HG03045 (cell line): Measurements from ENCODE around the gene LPP.

Source experiments
- ATAC-seq: cut with Tn5 transposase; IDR thresholded peaks from one replicate; pipeline ENCODE4 v1.9.1; 2021; ENCODE audit warnings: mild to moderate bottlenecking, moderate library complexity; ENCODE audit not compliant: unreplicated experiment

The LPP gene

DNA sequence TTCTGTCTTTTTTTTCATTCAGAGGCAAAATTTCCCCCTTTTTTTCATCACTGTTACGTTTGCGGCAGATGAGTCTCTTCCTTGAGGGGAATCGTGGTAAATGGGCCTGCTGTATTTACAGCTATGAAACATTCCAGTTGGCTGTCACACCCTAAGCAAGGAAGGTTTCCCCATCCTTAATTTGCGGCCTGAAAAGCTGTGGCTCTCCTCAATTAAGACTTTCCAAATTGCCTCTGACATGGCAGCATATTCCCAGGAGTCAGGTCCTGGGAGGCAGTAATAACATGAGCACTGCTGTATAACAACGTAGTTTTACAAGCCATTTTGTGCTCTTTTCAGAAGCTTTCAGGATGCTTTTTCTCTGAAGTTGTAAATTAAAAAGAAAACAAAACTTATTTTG is 420.9 kb downstream of the LPP start:
- ATAC-seq: no peak

DNA sequence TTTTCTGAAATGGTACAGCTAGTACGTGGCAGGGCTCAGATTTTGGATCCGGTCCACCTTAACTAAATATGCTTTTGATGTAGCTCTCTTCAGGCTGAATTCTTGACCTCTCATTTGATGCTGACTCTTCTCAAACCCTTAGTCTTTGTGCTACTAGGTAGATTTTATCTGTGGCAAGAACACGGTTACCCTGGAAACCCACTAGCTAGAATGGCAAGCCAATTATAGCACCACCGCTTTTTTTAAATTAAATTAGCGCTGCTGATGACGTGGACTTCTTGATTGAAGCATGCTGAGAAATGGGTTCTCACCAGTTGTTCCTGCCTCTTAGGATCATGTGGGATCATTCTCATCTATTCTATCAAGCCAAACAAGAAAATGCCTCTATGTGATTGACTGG is 421.5 kb downstream of the LPP start:
- ATAC-seq: no peak

DNA sequence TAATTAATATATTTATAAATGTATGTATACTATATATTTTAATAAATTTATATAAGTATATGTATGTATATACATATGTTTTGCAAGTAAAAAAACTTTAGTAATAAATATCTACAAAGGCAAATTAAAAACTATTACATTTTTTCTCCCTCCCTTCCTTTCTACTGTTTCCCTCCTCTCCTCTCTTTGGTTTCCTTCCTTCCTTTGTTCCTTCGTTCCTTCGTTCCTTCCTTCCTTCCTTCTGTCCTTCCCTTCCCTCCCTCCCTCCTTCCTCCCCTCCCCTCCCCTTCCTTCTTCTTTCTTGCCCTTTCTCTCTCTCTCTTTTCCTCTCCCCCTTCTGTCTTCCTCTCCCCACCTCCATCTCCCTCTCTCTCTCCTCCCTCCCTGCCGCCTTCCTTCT is 423.6 kb downstream of the LPP start:
- ATAC-seq: no peak

DNA sequence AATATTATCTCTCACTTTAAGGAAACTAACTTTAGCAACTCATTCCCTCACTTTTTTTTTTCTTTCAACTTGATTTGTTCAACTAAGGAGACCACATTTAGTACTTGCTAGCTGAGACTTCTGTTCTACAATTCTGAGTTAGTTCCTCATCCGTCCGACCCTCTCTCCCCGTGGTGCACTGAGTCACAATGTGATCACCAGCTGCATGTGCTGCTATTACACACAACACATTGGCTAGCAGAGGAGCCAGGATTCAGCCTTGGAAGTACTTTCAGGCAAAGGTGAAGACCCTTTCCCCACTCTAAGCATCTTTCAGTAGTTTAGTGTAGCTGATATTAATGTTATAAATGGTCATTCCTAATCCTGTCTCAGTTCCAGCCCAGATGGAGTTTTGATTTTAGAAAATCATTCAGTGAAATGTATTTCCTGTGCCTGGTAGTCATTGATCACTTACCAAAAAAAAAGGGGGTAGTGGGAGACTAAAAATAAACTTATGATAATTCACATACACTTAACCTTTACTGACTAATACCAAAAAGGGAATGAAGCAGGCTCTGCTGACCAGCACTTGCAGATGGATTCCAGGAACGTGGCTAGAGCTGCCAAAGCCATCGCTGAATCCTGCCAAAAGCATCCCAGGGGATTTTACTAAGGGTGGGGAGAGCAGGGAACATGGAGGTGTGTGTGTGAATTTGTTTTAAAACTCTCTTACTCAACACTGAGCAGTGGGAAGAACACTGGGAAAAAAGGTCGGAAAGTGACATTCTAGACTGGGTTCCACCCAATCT is 424.8 kb downstream of the LPP start:
- no peak for ATAC-seq

DNA sequence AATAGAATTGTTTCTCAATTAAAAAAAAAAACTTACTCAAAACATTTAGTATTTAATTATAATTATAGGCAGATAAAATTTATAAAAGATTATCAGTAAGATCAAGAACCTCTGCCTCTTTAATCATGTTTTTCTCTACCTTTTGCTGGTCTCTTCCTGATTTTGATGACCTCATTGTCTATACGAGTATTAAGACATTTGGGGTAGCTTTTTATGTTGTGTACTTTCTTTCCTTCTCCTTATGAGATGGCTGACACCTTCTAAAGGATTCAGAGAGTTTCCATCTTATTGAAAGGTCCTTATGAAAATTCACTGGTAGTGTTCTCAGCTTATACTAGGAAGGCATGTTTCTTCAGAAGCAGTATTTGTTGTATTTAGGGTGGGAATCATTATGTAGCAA is 426.3 kb downstream of the LPP start:
- no peak for ATAC-seq

DNA sequence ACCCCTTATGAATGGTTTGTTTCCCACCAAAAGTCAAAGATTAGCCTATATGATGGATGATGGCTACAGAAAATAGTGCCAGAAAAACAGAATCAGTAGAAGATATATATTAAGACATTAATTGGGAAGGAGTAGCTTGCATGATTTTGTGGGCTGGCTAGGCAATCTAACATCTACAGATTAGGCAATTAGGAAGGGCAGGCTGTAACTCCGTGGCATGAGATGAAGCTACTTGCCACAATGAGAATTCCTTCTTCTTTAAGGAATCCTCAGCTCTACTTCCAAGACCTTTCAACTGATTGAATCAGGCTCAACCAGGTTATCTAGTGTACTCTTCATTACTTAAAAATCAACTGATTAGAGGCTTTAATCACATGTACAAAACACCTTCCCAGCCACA is 426.7 kb downstream of the LPP start:
- ATAC-seq: no peak

DNA sequence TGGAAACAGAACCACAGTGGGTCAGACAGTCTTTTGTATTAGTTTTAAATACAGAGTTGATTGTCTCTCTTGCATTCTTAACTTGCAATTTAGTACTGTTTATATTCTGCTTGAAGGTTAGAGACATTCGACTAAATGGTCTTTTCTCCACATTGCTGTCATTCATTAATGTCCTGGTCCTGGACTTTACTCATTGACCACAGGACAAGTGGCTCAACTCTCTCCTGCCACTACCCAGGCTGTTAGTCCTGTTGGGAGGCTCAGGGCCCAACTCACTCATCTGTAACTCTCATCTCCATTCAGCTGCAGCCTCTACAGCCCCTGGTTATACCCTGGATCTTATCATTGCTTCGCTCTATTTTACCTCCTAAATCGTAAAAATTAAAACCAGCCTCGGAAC is 427.4 kb downstream of the LPP start:
- no peak for ATAC-seq

DNA sequence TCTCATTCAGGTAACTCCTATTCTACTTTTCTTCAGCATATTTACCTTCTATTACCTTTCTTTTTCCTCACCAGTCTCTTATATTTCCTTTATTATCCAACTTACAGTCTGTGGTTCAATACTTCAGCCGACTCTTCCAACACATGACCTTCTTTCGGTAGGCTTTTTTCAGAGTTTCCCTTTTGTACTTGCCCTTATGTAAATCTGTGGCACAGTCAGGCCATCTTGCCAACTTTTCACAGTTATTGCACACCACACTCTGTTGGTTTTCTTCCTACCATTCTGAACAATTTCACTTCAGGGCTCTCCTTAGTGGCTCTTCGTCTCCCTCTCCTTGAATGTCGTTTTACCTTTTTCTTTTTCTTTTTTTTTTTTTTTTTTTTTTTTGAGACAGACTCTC is 427.8 kb downstream of the LPP start:
- ATAC-seq: no peak

DNA sequence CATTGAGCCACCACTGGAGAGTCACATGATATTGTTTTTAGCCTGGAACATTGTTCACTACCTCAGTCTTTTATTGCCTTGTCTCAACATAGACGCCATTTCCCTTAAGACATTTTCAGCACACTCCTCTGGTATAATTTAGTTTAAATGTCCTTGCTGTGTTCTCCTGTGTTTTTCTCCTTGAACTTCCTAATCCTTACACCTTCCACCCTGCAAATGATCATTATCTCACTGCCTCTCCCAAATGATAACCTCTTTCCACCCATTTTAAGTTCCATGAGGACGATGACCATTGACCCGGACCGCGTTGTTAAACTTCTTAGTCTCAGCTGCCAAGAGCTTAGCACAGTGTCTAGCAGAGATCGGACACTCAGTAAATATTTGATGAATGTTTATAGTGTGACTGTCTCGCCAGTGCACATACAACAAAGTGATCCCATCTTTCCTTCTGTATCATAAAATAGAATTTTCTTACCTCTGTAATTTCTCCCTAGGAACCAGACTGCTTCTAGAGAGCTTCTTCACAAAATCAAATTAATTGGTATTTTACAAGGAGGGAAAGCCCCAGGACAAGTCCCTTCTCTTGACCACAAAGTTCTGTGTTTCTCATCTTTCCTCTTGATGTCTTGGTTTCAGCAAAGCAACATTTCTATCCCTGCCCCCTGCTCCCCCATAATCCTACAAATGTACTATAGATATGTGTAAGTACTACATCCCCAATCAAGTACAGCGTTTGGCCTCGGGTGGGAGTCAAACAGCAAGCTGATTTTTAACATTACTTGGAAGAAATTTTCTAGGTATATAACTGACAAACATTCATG is 429.6 kb downstream of the LPP start:
- ATAC-seq: no peak

DNA sequence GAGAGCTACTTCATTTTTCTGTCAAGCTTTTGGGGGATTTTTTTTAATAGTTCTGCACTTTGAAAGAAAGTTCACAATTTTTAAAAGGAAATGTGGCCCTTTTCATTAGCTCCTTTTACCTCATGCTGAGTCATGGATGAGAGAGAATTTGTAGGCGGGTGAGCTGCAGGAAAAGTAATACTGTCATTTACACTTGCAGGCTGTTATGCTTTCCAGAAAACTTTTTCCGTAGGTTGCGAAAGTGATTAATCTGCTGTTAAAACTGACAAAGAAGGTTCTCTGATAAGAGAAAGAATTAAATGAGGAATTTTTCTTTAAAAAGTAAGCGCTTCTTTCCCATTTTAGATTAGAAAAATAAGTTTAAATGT is 430.2 kb downstream of the LPP start:
- ATAC-seq: no peak

DNA sequence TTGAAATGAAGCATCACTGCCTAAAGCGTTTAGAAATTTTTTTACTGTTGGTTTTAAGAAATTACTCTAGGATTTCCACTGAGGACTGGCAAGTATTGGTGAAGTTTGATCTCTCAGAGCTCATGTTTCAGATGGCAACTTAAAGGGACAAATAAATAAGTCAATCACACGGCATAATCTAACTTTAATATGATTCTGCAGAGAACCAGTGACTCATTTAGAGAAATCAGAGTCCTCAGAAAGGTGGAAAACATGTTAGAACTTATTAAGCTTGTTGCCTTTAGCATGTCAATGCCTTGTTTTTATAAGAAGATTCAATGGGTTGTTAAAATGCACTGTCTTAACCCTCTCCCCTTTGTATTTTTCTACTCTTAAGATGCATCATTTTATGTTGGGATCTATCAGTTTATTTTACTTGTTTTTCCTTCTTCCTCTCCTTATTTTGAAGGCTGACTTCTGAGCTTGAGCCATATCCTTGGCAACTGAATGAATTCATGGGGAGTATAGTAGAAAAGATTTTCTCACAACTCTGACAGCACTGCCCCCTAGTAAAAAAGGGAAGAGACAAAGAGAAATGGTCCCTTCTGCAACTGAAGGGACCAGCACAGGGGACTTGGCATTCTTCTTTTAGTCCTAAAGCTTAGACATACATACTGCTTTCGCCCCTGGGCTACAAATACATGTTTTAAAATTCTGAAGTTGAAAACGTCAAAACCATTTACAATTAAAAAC is 431.2 kb downstream of the LPP start:
- ATAC-seq: no peak

DNA sequence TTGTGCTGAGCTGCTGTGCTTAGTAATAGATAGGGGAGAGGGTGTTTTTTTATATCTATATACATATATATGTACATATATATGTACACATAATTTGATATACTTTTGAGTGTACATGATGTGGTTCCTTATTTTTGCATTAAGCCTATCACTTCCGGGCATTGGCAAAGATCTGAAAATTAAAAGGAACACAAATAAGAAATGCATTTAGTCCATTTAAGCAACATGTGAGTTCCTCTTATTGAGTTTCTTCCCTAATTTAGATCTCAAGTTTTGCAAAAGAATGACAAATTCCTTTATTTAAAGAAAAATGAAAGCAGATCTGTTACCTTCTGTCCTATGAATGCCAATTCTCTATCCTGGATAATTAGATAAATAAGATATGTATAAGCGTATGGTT is 435.1 kb downstream of the LPP start:
- ATAC-seq: no peak

DNA sequence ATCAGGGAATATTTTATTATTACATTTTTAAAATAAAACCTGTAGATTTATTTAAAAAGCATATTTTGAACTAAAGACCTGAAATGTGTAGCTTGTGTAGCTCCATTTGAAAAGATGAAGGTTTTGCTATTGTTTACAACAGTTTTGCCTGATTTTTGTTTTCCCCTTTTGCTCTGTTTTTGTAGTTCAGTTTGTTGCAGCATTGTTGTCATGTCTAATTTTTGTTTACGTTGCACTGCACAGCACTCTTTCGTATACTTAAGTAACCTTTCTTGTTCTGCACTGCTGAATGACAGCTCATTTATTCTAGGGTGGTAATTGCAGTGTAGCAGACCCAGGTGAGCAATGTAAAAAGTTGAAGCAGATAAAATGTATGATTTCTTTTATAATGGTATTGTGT is 435.8 kb downstream of the LPP start:
- ATAC-seq: no peak

DNA sequence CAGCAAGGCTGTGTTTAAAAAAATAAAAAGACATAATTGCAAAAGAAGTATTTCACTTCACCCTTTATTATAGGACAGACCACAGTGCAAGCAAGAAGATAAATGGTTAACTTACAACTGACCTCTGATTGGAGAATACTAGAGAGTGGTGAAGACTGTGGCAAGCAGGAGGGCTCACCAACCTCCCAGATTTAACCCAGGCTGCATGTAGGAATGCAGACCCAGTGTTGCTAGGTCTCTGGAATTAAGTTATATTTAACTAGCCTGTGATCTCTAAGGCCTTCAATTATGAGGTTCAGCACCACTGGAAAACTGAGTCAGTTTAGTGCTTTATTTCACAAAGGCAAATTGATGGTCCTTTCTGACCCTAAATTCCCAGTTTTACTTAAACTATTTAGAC is 436.6 kb downstream of the LPP start:
- ATAC-seq: no peak

DNA sequence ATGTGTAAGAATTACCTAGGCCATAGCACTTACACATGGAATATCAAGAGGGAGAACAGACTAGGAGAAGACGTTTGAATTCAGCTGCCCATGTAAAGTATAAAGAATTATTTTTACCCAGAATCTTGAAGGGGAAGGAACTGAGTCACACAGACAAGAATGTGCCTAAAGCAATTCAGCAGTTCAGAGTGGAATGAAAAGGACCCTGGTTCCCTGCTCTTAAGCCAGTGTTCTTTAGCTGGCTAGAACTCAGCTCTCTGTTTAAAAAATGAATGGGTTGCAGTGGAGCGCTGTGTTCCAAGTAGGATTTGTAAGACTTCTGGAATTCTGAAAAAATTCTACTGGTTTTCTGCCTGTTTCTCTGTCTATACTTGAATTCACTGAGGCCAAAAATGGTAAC is 440.2 kb downstream of the LPP start:
- no peak for ATAC-seq

DNA sequence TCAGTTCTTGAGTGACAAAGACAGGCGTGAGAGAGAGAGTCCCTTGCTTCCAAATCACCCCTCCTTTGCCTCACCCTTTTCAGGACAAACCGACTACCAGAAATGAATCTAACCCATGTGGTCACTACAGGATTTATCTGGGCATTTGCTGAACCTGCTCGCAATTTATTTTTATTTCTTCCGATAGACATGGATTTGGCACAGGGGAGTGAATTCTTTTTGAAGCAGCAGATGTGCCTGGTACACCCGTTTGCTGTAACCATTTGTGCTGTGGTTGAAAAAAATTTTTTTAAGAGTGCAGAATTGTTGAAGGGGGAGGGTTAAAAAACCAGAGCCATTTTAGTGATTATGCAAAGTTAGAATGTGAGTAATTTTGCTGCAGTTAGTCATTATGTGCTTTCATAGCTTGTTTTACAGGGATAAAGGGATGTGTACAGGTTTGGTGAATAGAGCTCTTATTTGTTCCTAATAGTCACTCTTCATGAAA is 442.0 kb downstream of the LPP start:
- no peak for ATAC-seq

DNA sequence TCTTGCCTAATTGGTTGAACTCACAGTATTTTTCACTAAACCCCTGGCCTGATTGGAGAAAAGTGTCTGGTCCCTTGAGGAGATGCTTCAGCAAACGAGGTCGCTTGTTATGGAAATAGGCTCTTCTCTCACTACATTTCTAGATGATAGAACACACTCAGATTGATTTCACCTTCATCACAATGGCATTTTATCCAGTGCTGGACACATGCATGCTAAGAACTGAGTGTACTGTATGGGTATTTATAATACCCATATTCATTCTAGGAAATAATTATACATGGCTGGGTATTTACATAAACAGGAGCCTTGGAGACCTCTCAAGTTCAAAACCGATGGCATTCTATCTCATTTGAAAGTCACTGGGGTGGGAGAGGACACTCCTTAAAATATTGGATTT is 444.9 kb downstream of the LPP start:
- no peak for ATAC-seq

DNA sequence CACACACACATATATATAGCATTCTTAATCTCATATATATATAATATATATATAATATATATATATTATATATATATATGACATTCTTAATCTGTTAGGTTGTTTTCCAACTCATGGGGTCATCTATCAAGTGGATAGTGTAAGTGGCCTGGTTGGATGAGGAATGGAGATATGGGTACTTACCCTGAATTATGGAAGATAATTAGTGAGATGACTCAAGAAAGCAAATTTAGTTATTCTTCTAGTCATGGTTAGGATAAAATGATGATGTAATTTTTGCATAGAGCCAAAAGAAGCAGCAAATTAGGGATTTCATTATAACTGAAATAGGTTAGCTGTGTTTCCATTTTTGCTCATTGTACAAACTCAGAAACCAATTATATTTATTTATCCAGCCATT is 448.2 kb downstream of the LPP start:
- ATAC-seq: no peak

DNA sequence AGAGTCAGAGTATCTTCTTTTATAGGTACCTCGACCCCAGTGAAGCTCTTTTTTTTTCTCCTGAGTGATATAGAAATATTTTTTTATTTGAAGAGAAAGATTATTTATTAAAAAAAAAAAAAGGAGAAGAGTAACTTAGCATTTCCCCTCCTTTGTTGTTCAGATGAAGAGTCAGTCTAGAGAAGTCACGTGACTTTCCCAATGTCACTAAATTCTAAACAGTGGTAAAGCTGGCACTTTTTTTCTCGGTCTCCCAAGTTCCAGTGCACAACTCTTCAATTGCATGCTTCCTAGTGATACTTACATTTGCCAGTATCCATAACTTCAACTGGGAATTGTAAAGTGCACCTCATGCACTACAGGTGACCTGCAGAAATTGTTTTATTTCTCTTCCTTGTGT is 448.7 kb downstream of the LPP start:
- no peak for ATAC-seq

DNA sequence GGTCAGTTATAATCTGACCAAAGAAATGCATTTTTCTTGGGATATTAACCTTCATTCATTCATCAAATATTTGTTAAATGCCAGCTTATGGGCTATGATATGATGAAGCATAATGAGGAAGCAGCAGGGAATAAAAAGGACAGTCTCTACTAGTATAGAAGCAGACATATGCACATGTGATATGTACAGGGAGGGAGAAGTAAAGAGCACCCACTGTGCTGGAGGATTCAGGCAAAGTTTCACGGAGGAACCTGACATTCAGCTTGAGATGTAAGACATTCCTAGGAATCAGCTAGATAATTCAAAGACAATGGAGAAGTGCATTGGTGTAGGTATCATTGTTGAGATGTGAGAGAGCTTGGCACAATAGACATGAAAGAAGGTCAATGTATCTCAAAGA is 450.7 kb downstream of the LPP start:
- ATAC-seq: no peak

DNA sequence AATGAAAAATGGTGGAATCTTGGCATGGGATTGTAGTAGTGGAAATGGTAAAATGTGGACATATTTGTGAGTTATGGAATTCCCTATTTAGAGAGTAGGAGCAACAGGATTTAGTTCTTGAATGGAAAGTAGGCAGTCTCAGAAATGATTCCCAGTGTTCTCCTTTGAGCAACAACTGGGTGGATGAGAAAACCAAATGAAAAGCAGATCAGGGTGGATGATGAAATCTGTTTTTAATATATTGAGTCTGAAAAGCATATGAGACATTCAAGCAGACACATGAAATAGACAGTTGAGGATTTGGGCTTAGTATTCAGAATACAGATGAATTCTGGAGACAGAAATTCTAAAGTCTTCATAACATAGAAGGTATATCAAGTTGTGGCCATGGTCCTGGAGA is 451.3 kb downstream of the LPP start:
- no peak for ATAC-seq

DNA sequence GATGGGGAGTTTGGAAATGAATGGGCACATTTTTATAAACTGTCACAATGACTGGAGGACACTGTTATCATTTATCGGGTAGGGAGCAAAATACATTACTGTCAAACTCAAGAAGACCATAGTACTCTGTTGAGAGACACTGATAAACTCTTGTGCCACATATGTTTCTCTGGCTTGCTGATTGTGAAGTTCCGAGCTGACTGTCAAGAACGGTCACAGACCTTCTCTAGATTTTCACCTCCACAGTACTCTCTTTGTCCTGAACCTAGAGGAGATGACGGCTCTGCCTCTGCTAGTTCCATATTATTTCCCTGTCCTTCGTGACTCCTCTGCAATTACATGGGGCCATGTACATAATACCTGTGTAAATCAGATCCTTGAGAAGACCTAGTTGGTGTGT is 451.9 kb downstream of the LPP start:
- no peak for ATAC-seq
